Raji (cell line): ENCODE results near the gene RASSF4.

Source experiments
- POLR2A ChIP-seq: IDR thresholded peaks from 2 replicates; pipeline ENCODE4 v1.6.1; 2011; ENCODE audit warnings: low read depth, low read length, control low read depth; ENCODE audit not compliant: insufficient read depth

Gene RASSF4

GRCh38 chr10:44991571-44991970, 32.0 kb downstream of the RASSF4 start:
- TF ChIP-seq POLR2A = no peak

- TF ChIP-seq POLR2A = no peak
Measured at GRCh38 chr10:44992070-44992731, 32.6 kb downstream of the RASSF4 start.

GRCh38 chr10:44992732-44993225, 33.2 kb downstream of the RASSF4 start:
- TF ChIP-seq POLR2A = no peak

- no peak for TF ChIP-seq POLR2A
Measured at GRCh38 chr10:44993226-44993921, 33.8 kb downstream of the RASSF4 start.

GRCh38 chr10:44993922-44994751, 34.5 kb downstream of the RASSF4 start:
- TF ChIP-seq POLR2A = no peak

- no peak for TF ChIP-seq POLR2A
Measured at GRCh38 chr10:44994752-44995530, 35.3 kb downstream of the RASSF4 start.

GRCh38 chr10:44995581-44995913, 35.9 kb downstream of the RASSF4 start:
- TF ChIP-seq POLR2A = no peak

- TF ChIP-seq POLR2A = no peak
Measured at GRCh38 chr10:44995914-44996669, 36.5 kb downstream of the RASSF4 start.

GRCh38 chr10:44997105-44997748, 37.6 kb downstream of the RASSF4 start:
- no peak for TF ChIP-seq POLR2A

GRCh38 chr10:44998146-44998631, 38.6 kb downstream of the RASSF4 start:
- TF ChIP-seq POLR2A = no peak

GRCh38 chr10:45000138-45000751, 40.6 kb downstream of the RASSF4 start:
- no peak for TF ChIP-seq POLR2A

- TF ChIP-seq POLR2A = peak; percentile 77
Measured at GRCh38 chr10:45000752-45001380, 41.3 kb downstream of the RASSF4 start, which contains the start of gene ZNF22. ZNF22 (plus strand) TSS chr10:45000923; CDS start chr10:45003369, 2,446 bp downstream.
